HepG2 (cell line): ENCODE measurements around the gene ERBB4. TPM values are rescaled to one million over a fixed set of nuclear protein-coding genes. Genes with fewer than 3 reads are reported as not detected.

Experiments used
- ATAC-seq: fragments of 200-7000 bp; cut with Tn5 transposase; 3 replicates; pipeline ENCODE4 v1.9.1; 2020; ENCODE audit warnings: mild to moderate bottlenecking, moderate library complexity
- BruUV-seq: library from RNA; stranded (reverse); fragments of 400-500 nt; replicated peaks from 2 replicates; lab custom pipeline; 2021; lab: Mats Ljungman, UMichigan
- CTCF ChIA-PET: fragments of 300-600 bp; formaldehyde crosslinking; extraction: SDS; loops from one replicate; lab custom pipeline; 2021; ENCODE audit warnings: low total read pairs, inconsistent platforms, low intra/inter-chr PET ratio; lab: Yijun Ruan, JAX
- POLR2A ChIA-PET: fragments of 350-600 bp; sonication (Branson Sonifier 250); formaldehyde crosslinking; loops from one replicate; lab custom pipeline; 2020; ENCODE audit warnings: antibody characterized with exemption, inconsistent platforms; lab: Yijun Ruan, JAX
- DNase-seq: peaks from one replicate; pipeline ENCODE4 v3.0.0-alpha.2; 2015; ENCODE audit warnings: low spot score
- FAIRE-seq: peaks from 3 replicates; lab custom pipeline; 2011; peaks lifted over from hg19 to GRCh38; lab: Jason Lieb, UNC
- H2AFZ ChIP-seq: one replicate; pipeline ENCODE4 v1.6.1; 2011; ENCODE audit warnings: low read length, inconsistent platforms
- H3K27ac ChIP-seq: fragments of 300-600 bp; 3 replicates; pipeline ENCODE4 v1.8.0; 2011; ENCODE audit warnings: mixed run types, mild to moderate bottlenecking, mixed read lengths, low read length, inconsistent platforms; ENCODE audit not compliant: insufficient read depth; ENCODE audit errors: extremely low read length
- H3K27me3 ChIP-seq, 2 experiments: fragments of 200-600 bp in 1 of 2; 2 replicates in 1 of 2; 3 replicates in 1 of 2; pipeline versions ENCODE4 v1.6.0 to v1.8.0; 2011; ENCODE audit warnings: low read length in 2 of 2, mild to moderate bottlenecking in 2 of 2, moderate library complexity in 2 of 2, inconsistent platforms in 1 of 2; ENCODE audit not compliant: insufficient read depth in 2 of 2, control insufficient read depth in 1 of 2
- H3K36me3 ChIP-seq, 2 experiments: fragments of 200-600 bp in 1 of 2; replicated peaks in 1 of 2; 2 replicates in 1 of 2; 3 replicates in 1 of 2; pipeline versions ENCODE4 v1.5.1 to v1.8.0; 2011; ENCODE audit warnings: low read length in 2 of 2, inconsistent platforms in 1 of 2; ENCODE audit not compliant: insufficient read depth in 2 of 2, control insufficient read depth in 1 of 2
- H3K4me1 ChIP-seq: 2 replicates; pipeline ENCODE4 v1.5.1; 2012; ENCODE audit warnings: low read length, inconsistent platforms; ENCODE audit not compliant: insufficient read depth
- H3K4me2 ChIP-seq: 2 replicates; pipeline ENCODE4 v1.6.0; 2011; ENCODE audit warnings: low read depth, low read length, inconsistent platforms
- H3K4me3 ChIP-seq, 3 experiments: fragments of 200-600 bp in 1 of 3; sonication (generic), shearing (Covaris generic) in 1 of 3; replicated peaks in 1 of 3; 2 replicates each; pipeline ENCODE4 v1.5.1; 2011 to 2016; ENCODE audit warnings: low read length in 3 of 3, inconsistent platforms in 2 of 3, low read depth in 2 of 3, mild to moderate bottlenecking in 2 of 3, control low read depth in 1 of 3, mixed read lengths in 1 of 3; ENCODE audit not compliant: insufficient read depth in 1 of 3
- H3K79me2 ChIP-seq: one replicate; pipeline ENCODE4 v1.6.1; 2011; ENCODE audit warnings: low read length, inconsistent platforms; ENCODE audit not compliant: insufficient read depth
- H3K9ac ChIP-seq: 2 replicates; pipeline ENCODE4 v1.6.0; 2011; ENCODE audit warnings: mild to moderate bottlenecking, low read depth, low read length, inconsistent platforms; ENCODE audit not compliant: insufficient read depth
- H3K9me3 ChIP-seq: 2 replicates; pipeline ENCODE4 v1.5.1; 2012; ENCODE audit warnings: mild to moderate bottlenecking, low read length
- H4K20me1 ChIP-seq: 2 replicates; pipeline ENCODE4 v1.6.0; 2011; ENCODE audit warnings: inconsistent platforms, mild to moderate bottlenecking, low read length, moderate library complexity; ENCODE audit not compliant: insufficient read depth
- DMAP1 ChIP-seq: IDR thresholded peaks from 2 replicates; pipeline ENCODE4 v1.6.1; 2016
- EP300 ChIP-seq, 3 experiments: sonication (generic) in 1 of 3; formaldehyde crosslinking in 1 of 3; IDR thresholded peaks; 2 replicates each; pipeline versions ENCODE4 v1.5.1 to v1.6.1; 2011 to 2020; ENCODE audit warnings: low read depth in 2 of 3, low read length in 2 of 3, borderline replicate concordance in 1 of 3, improper control_type of control experiment in 1 of 3, mild to moderate bottlenecking in 1 of 3, missing genetic modification reagents in 1 of 3, moderate library complexity in 1 of 3
- ERF ChIP-seq: IDR thresholded peaks from 2 replicates; pipeline ENCODE4 v1.6.1; 2018; ENCODE audit warnings: missing biosample characterization, missing genetic modification reagents
- MBD4 ChIP-seq: IDR thresholded peaks from 2 replicates; pipeline ENCODE4 v1.6.1; 2012; ENCODE audit warnings: low read length, inconsistent platforms, borderline replicate concordance
- SKIL ChIP-seq: sonication (generic); formaldehyde crosslinking; IDR thresholded peaks from 2 replicates; pipeline ENCODE4 v1.8.0; 2022; ENCODE audit warnings: missing genetic modification reagents, mild to moderate bottlenecking, moderate library complexity, borderline replicate concordance
- SRSF4 ChIP-seq: fragments of 200-400 bp; formaldehyde crosslinking; IDR thresholded peaks from one replicate; pipeline ENCODE4 v1.6.1; 2018; ENCODE audit warnings: mild to moderate bottlenecking, low read depth, low read length, moderate library complexity; ENCODE audit not compliant: poor library complexity, severe bottlenecking
- ZEB1 ChIP-seq: IDR thresholded peaks from 2 replicates; pipeline ENCODE4 v1.6.1; 2012; ENCODE audit warnings: mild to moderate bottlenecking, low read depth, inconsistent platforms; ENCODE audit not compliant: insufficient replicate concordance
- ZNF235 ChIP-seq: sonication (generic); formaldehyde crosslinking; IDR thresholded peaks from 2 replicates; pipeline ENCODE4 v1.8.1; 2023; ENCODE audit warnings: mild to moderate bottlenecking, missing genetic modification reagents, borderline replicate concordance
- ZNF256 ChIP-seq: sonication (generic); formaldehyde crosslinking; conservative IDR thresholded peaks from 2 replicates; pipeline ENCODE4 v1.4.0; 2020; ENCODE audit warnings: missing genetic modification reagents
- ZNF354B ChIP-seq: sonication (generic); formaldehyde crosslinking; IDR thresholded peaks from 2 replicates; pipeline ENCODE4 v1.8.0; 2022; ENCODE audit warnings: mild to moderate bottlenecking, missing genetic modification reagents
- ZNF770 ChIP-seq: sonication (generic); formaldehyde crosslinking; IDR thresholded peaks from 2 replicates; pipeline ENCODE4 v1.5.0; 2020; ENCODE audit warnings: mild to moderate bottlenecking, missing genetic modification reagents
- WGBS: methylation state at CpG from one replicate; pipeline ENCODE4 v1.1.6; 2017; ENCODE audit warnings: low lambda C conversion rate; 5-methylcytosine and 5-hydroxymethylcytosine counted together
- in situ Hi-C: cut with HindIII; loops from 2 replicates; pipeline ENCODE4 v1.10.0; 2017; ENCODE audit warnings: low pct_unique_long_range_greater_than_20kb; ENCODE audit not compliant: extremely low pct_ligation_motif_present
- intact Hi-C: fragments of 100-400 bp; cut with micrococcal nuclease; formaldehyde crosslinking; loops from one replicate; pipeline ENCODE4 v1.10.0; 2022; ENCODE audit not compliant: unreplicated experiment
- polyA plus RNA-seq, 8 experiments: library from polyadenylated mRNA; depleted of rRNA in 3 of 8; stranded (reverse) in 7 of 8; unstranded in 1 of 8; fragments of >200 nt; fragmentation: Illumina TruSeq in 4 of 8; extraction: Trizol in 4 of 8; gene quantifications; 2 replicates each; pipeline versions ENCODE4 v1.2.1 to v1.2.3, GENCODE V29; 2011 to 2016; ENCODE audit warnings: low read depth in 4 of 8, missing spikeins in 1 of 8, mixed read lengths in 1 of 8; ENCODE audit not compliant: insufficient read depth in 1 of 8
- total RNA-seq, 5 experiments: library from RNA; depleted of rRNA; stranded (reverse); fragments of >200 nt; fragmentation: Illumina TruSeq; extraction: Trizol; gene quantifications; 2 replicates each; pipeline ENCODE4 v1.2.3, GENCODE V29; 2016; ENCODE audit warnings: low read depth in 1 of 5
- TF ChIP-seq, protein P1 (sequence below): sonication (generic); formaldehyde crosslinking; IDR thresholded peaks from 2 replicates; pipeline ENCODE4 v1.4.0; 2020; ENCODE audit warnings: missing genetic modification reagents
- TF ChIP-seq, protein P2 (sequence below): sonication (generic); formaldehyde crosslinking; IDR thresholded peaks from 2 replicates; pipeline ENCODE4 v1.4.0; 2020; ENCODE audit warnings: low read depth, mild to moderate bottlenecking, missing genetic modification reagents

Gene ERBB4
- total and polyA plus RNA-seq, 2 of the 13 experiments (the other 11 are each of a cell fraction or from before 2014, with no cell fraction given): not detected

DNA sequence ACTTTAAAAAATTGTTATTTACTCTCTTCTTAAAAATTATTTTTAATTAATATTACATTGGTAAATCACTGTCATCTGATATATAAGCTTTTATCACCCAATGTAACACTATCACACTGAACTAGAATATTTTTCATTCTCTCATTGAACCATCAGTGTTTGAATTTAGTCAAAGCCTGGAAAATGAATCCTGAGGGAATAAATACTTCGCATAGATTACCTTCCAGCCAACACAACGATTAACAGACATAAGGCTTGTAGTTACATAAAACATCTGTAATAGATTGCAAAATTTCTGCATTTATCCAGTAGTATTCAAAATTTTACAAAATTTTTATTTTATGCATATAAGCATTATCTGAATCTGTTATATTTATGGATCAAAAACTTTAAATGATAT lies 314.9 kb downstream of the ERBB4 start:
- no peaks in the 10 kb centered on the region for H3K9me3 ChIP-seq
- TF ChIP-seq SKIL (CRISPR knock-in tag) (no peak), ZNF354B (CRISPR knock-in tag) (no peak), EP300 (IDR thresholded peaks at IDR 0.05; ENCODE audit: low read depth in 2 of 2, low read length in 2 of 2) (no peak), EP300 (CRISPR knock-in tag; IDR thresholded peaks at IDR 0.05; ENCODE audit: borderline replicate concordance) (no peak), ERF (CRISPR knock-in tag) (no peak), DMAP1 (CRISPR knock-in tag) (no peak), ZNF235 (CRISPR knock-in tag) (no peak), SRSF4 (no peak), ZEB1 (no peak), ZNF770 (no peak), MBD4 (no peak), ZNF256 (CRISPR knock-in tag) (no peak)
- TF ChIP-seq, protein P1, sequence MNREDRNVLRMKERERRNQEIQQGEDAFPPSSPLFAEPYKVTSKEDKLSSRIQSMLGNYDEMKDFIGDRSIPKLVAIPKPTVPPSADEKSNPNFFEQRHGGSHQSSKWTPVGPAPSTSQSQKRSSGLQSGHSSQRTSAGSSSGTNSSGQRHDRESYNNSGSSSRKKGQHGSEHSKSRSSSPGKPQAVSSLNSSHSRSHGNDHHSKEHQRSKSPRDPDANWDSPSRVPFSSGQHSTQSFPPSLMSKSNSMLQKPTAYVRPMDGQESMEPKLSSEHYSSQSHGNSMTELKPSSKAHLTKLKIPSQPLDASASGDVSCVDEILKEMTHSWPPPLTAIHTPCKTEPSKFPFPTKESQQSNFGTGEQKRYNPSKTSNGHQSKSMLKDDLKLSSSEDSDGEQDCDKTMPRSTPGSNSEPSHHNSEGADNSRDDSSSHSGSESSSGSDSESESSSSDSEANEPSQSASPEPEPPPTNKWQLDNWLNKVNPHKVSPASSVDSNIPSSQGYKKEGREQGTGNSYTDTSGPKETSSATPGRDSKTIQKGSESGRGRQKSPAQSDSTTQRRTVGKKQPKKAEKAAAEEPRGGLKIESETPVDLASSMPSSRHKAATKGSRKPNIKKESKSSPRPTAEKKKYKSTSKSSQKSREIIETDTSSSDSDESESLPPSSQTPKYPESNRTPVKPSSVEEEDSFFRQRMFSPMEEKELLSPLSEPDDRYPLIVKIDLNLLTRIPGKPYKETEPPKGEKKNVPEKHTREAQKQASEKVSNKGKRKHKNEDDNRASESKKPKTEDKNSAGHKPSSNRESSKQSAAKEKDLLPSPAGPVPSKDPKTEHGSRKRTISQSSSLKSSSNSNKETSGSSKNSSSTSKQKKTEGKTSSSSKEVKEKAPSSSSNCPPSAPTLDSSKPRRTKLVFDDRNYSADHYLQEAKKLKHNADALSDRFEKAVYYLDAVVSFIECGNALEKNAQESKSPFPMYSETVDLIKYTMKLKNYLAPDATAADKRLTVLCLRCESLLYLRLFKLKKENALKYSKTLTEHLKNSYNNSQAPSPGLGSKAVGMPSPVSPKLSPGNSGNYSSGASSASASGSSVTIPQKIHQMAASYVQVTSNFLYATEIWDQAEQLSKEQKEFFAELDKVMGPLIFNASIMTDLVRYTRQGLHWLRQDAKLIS: no peak
- TF ChIP-seq, protein P2, sequence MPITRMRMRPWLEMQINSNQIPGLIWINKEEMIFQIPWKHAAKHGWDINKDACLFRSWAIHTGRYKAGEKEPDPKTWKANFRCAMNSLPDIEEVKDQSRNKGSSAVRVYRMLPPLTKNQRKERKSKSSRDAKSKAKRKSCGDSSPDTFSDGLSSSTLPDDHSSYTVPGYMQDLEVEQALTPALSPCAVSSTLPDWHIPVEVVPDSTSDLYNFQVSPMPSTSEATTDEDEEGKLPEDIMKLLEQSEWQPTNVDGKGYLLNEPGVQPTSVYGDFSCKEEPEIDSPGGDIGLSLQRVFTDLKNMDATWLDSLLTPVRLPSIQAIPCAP: no peak
- H3K36me3 ChIP-seq: no peaks in the 10 kb centered on the region
- intact Hi-C loops (no loop called here), in situ Hi-C loops (no loop called here)
- WGBS: 18% methylated on average over 2 of the region's 2 CpGs
- H3K4me2 ChIP-seq: no peak overlapping the region
- BruUV-seq: no TSS peak
- H3K9ac ChIP-seq: no peak overlapping the region
- H4K20me1 ChIP-seq: no peaks in the 10 kb centered on the region
- H3K4me1 ChIP-seq: no peaks in the 10 kb centered on the region
- DNase-seq (no peak), FAIRE-seq (no peak), ATAC-seq (no peak)
- H3K4me3 ChIP-seq: no peak overlapping the region
- ChIA-PET CTCF (no interaction called here), POLR2A (no interaction called here)
- no peak overlapping the region for H3K27ac ChIP-seq
- no peaks in the 10 kb centered on the region for H3K79me2 ChIP-seq
- H2AFZ ChIP-seq: no peak overlapping the region
- no peaks in the 10 kb centered on the region for H3K27me3 ChIP-seq
